GM13976 (cell line): ENCODE measurements around the gene ZMYM2.

Experiments
- DNase-seq: peaks from one replicate; pipeline ENCODE4 v3.0.0; 2012; ENCODE audit warnings: low spot score
- CTCF ChIP-seq: IDR thresholded peaks from 2 replicates; pipeline ENCODE4 v1.5.1; 2012; ENCODE audit warnings: borderline replicate concordance, mild to moderate bottlenecking; ENCODE audit not compliant: insufficient read depth; ENCODE audit errors: extremely low read depth, missing control alignments, control extremely low read depth
- in situ Hi-C: fragments of 300-500 bp; cut with MboI; formaldehyde crosslinking; loops from one replicate; pipeline ENCODE4 v1.12.0; 2022; ENCODE audit warnings: low sequenced_read_pairs, mixed read lengths, inconsistent platforms; ENCODE audit not compliant: unreplicated experiment

ZMYM2 gene

GRCh38 chr13:19958155-19959111 is at the start of gene ZMYM2:
Gene ZMYM2 (plus strand): TSS chr13:19958727. CDS start chr13:19993073, 34,346 bp downstream.
- peak; percentile 99 for DNase-seq
- TF ChIP-seq CTCF, result no peak
- in situ Hi-C loops, result loop anchor here (25.0 kb wide), 2 partner anchors 196 to 296 kb away; no protein-coding TSS in a partner anchor

GRCh38 chr13:19910336-19911072 is 48.0 kb upstream of the ZMYM2 start:
- no peak for TF ChIP-seq CTCF
- DNase-seq, result no peak
- in situ Hi-C loops, result no loop called here

GRCh38 chr13:19927117-19927748 is 31.3 kb upstream of the ZMYM2 start:
- DNase-seq, result peak; percentile 42
- in situ Hi-C loops, result loop anchor here (25.0 kb wide), 1 partner anchor 90 kb away; no protein-coding TSS in a partner anchor
- TF ChIP-seq CTCF, result peak; percentile 22

GRCh38 chr13:19940106-19940505 is 18.4 kb upstream of the ZMYM2 start:
- no peak for DNase-seq
- in situ Hi-C loops, result loop anchor here (25.0 kb wide), 1 partner anchor 103 kb away; no protein-coding TSS in a partner anchor
- no peak for TF ChIP-seq CTCF

- no peak for DNase-seq
- TF ChIP-seq CTCF, result no peak
- in situ Hi-C loops, result loop anchor here (25.0 kb wide), 2 partner anchors 188 to 288 kb away; no protein-coding TSS in a partner anchor
Measured at GRCh38 chr13:19950374-19950773, 8.2 kb upstream of the ZMYM2 start.

GRCh38 chr13:19952850-19953249 is 5.7 kb upstream of the ZMYM2 start:
- TF ChIP-seq CTCF, result no peak
- no peak for DNase-seq
- in situ Hi-C loops, result loop anchor here (25.0 kb wide), 2 partner anchors 191 to 291 kb away; no protein-coding TSS in a partner anchor
